Measurements from ENCODE around the gene MSI2.

MSI2 gene

GRCh38 chr17:57302690-57303465 is 46.6 kb downstream of the MSI2 start:
- Histone ChIP-seq H3K4me2 (ENCODE audit: low read depth, low read length, poor library complexity, severe bottlenecking) (no peak overlapping the region), H3K9me3 (ENCODE audit: insufficient read depth, low read depth, low read length) (peaks cover 3% of the 10 kb centered on the region; the same call in 1 of the 2 replicates)

GRCh38 chr17:57305144-57305728 is 48.9 kb downstream of the MSI2 start:
- no peaks in the 10 kb centered on the region for H3K9me2 ChIP-seq (replicated peaks; ENCODE audit: low read depth, low read length)
- H3K27me3 ChIP-seq (ENCODE audit: insufficient read depth, low read length, poor library complexity, severe bottlenecking) = no peaks in the 10 kb centered on the region
- H4K20me1 ChIP-seq (ENCODE audit: insufficient read depth, low read length, poor library complexity, severe bottlenecking) = peaks cover 95% of the 10 kb centered on the region
- TF ChIP-seq EZH2phosphoT487 (IDR thresholded peaks at IDR 0.05; ENCODE audit: borderline replicate concordance) = no peak
- TF ChIP-seq, protein P1, sequence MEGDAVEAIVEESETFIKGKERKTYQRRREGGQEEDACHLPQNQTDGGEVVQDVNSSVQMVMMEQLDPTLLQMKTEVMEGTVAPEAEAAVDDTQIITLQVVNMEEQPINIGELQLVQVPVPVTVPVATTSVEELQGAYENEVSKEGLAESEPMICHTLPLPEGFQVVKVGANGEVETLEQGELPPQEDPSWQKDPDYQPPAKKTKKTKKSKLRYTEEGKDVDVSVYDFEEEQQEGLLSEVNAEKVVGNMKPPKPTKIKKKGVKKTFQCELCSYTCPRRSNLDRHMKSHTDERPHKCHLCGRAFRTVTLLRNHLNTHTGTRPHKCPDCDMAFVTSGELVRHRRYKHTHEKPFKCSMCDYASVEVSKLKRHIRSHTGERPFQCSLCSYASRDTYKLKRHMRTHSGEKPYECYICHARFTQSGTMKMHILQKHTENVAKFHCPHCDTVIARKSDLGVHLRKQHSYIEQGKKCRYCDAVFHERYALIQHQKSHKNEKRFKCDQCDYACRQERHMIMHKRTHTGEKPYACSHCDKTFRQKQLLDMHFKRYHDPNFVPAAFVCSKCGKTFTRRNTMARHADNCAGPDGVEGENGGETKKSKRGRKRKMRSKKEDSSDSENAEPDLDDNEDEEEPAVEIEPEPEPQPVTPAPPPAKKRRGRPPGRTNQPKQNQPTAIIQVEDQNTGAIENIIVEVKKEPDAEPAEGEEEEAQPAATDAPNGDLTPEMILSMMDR (conservative IDR thresholded peaks at IDR 0.05; ENCODE audit: low read length) = no peak
- H3K4me1 ChIP-seq (ENCODE audit: insufficient read depth, low read length, poor library complexity, severe bottlenecking) = peaks cover 21% of the 10 kb centered on the region
- H3K9ac ChIP-seq (ENCODE audit: low read depth, low read length, poor library complexity, severe bottlenecking) = no peak overlapping the region
- H3K36me3 ChIP-seq (ENCODE audit: insufficient read depth, low read length) = peaks cover 85% of the 10 kb centered on the region
- peaks cover 98% of the 10 kb centered on the region for H3K79me2 ChIP-seq (ENCODE audit: insufficient read depth, low read length)
- H3K9me3 ChIP-seq (ENCODE audit: insufficient read depth, low read depth, low read length) = no peaks in the 10 kb centered on the region
- no peak overlapping the region for H3K4me3 ChIP-seq (ENCODE audit: low read length, poor library complexity, severe bottlenecking)
- no peak overlapping the region for H3K4me2 ChIP-seq (ENCODE audit: low read depth, low read length, poor library complexity, severe bottlenecking)
- no peaks in the 10 kb centered on the region for H3F3A ChIP-seq (ENCODE audit: low read depth)
- H2AFZ ChIP-seq (ENCODE audit: low read length) = no peak overlapping the region

More at GRCh38 chr17:57302690-57303465, 46.6 kb downstream of the MSI2 start:
- H3K79me2 ChIP-seq (ENCODE audit: insufficient read depth, low read length) = peaks cover 97% of the 10 kb centered on the region
- no peak for TF ChIP-seq EZH2phosphoT487 (IDR thresholded peaks at IDR 0.05; ENCODE audit: borderline replicate concordance)
- TF ChIP-seq, protein P1 (conservative IDR thresholded peaks at IDR 0.05; ENCODE audit: low read length) = no peak
- H3F3A ChIP-seq (ENCODE audit: low read depth) = no peaks in the 10 kb centered on the region
- no peak overlapping the region for H3K4me3 ChIP-seq (ENCODE audit: low read length, poor library complexity, severe bottlenecking)
- H4K20me1 ChIP-seq (ENCODE audit: insufficient read depth, low read length, poor library complexity, severe bottlenecking) = peaks cover 96% of the 10 kb centered on the region
- H3K4me1 ChIP-seq (ENCODE audit: insufficient read depth, low read length, poor library complexity, severe bottlenecking) = peaks cover 21% of the 10 kb centered on the region
- peaks cover 83% of the 10 kb centered on the region for H3K36me3 ChIP-seq (ENCODE audit: insufficient read depth, low read length)
- no peaks in the 10 kb centered on the region for H3K27me3 ChIP-seq (ENCODE audit: insufficient read depth, low read length, poor library complexity, severe bottlenecking)
- no peak overlapping the region for H2AFZ ChIP-seq (ENCODE audit: low read length)
- no peak overlapping the region for H3K9ac ChIP-seq (ENCODE audit: low read depth, low read length, poor library complexity, severe bottlenecking)
- no peaks in the 10 kb centered on the region for H3K9me2 ChIP-seq (replicated peaks; ENCODE audit: low read depth, low read length)

DNA sequence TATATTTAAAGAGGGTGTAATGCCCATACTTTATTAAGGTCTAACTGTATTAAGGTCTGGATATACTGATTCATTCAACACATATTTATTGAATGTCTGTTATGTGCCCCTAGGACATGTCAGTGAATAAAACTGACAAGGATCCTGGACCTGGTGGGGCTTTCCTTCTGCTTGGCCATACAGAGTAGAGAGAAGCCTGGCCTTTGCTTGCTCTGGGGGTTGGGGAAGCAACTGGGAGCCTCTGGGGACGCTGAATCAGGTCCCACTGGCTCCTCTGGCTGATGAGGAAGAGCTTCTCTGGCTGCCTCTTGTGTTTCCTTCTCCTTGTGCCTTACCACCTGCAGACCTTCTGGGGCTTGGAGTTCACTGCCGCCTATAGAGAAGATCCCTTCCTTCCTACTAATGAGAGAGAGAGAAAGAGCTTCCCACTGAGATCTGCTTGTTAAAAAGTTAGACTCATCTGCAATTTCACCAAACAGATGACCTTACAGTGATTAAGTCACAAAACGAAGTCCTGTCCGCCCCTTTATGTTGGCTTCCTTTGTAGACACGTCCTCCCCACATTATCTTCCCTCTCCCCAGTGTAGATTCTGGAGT is 49.7 kb downstream of the MSI2 start:
- H3K9me2 ChIP-seq (replicated peaks; ENCODE audit: low read depth, low read length) = no peaks in the 10 kb centered on the region
- no peaks in the 10 kb centered on the region for H3K9me3 ChIP-seq (ENCODE audit: insufficient read depth, low read depth, low read length)
- no peaks in the 10 kb centered on the region for H3K27me3 ChIP-seq (ENCODE audit: insufficient read depth, low read length, poor library complexity, severe bottlenecking)
- H2AFZ ChIP-seq (ENCODE audit: low read length) = no peak overlapping the region
- peaks cover 98% of the 10 kb centered on the region for H3K79me2 ChIP-seq (ENCODE audit: insufficient read depth, low read length)
- TF ChIP-seq, protein P1 (conservative IDR thresholded peaks at IDR 0.05; ENCODE audit: low read length) = no peak
- no peak for TF ChIP-seq EZH2phosphoT487 (IDR thresholded peaks at IDR 0.05; ENCODE audit: borderline replicate concordance)
- H3K4me1 ChIP-seq (ENCODE audit: insufficient read depth, low read length, poor library complexity, severe bottlenecking) = peaks cover 21% of the 10 kb centered on the region
- H3K36me3 ChIP-seq (ENCODE audit: insufficient read depth, low read length) = peaks cover 85% of the 10 kb centered on the region; the same call in 1 of the 2 replicates
- H3K4me2 ChIP-seq (ENCODE audit: low read depth, low read length, poor library complexity, severe bottlenecking) = no peak overlapping the region
- H3K9ac ChIP-seq (ENCODE audit: low read depth, low read length, poor library complexity, severe bottlenecking) = no peak overlapping the region
- no peak overlapping the region for H3K4me3 ChIP-seq (ENCODE audit: low read length, poor library complexity, severe bottlenecking)
- H4K20me1 ChIP-seq (ENCODE audit: insufficient read depth, low read length, poor library complexity, severe bottlenecking) = peaks cover 94% of the 10 kb centered on the region
- no peaks in the 10 kb centered on the region for H3F3A ChIP-seq (ENCODE audit: low read depth)
